Osteoblast (primary cell): ENCODE data around the gene ATMIN. TPM values are rescaled to one million over a fixed set of nuclear protein-coding genes. Genes with fewer than 3 reads are reported as not detected.
A peak's percentile ranks its signal among the peaks of the same experiment; 100 is the strongest.

Experiments used
- DNase-seq: peaks from one replicate; pipeline ENCODE4 v3.0.0; 2011; ENCODE audit warnings: low spot score, mixed read lengths; ENCODE audit not compliant: insufficient read length; ENCODE audit errors: missing footprints
- H2AFZ ChIP-seq: 2 replicates; pipeline ENCODE4 v1.6.0; 2011; ENCODE audit warnings: mild to moderate bottlenecking, low read length
- H3K27ac ChIP-seq: 2 replicates; pipeline ENCODE4 v1.5.1; 2011; ENCODE audit warnings: mild to moderate bottlenecking, low read depth, low read length, moderate library complexity
- H3K27me3 ChIP-seq: 2 replicates; pipeline ENCODE4 v1.6.0; 2012; ENCODE audit warnings: mild to moderate bottlenecking, control low read depth, inconsistent platforms, low read length, moderate library complexity; ENCODE audit not compliant: insufficient read depth
- H3K36me3 ChIP-seq: 2 replicates; pipeline ENCODE4 v1.5.1; 2011; ENCODE audit warnings: mild to moderate bottlenecking, low read length, control low read depth, moderate library complexity; ENCODE audit not compliant: insufficient read depth
- H3K4me1 ChIP-seq: 2 replicates; pipeline ENCODE4 v1.5.1; 2011; ENCODE audit warnings: mild to moderate bottlenecking, low read length, control low read depth, moderate library complexity; ENCODE audit not compliant: insufficient read depth
- H3K4me2 ChIP-seq: 2 replicates; pipeline ENCODE4 v1.6.0; 2011; ENCODE audit warnings: mild to moderate bottlenecking, low read length; ENCODE audit not compliant: insufficient read depth
- H3K4me3 ChIP-seq: fragments of 200-600 bp; sonication (generic); 3 replicates; pipeline ENCODE4 v1.5.1; 2012; ENCODE audit warnings: mild to moderate bottlenecking, low read length, inconsistent platforms; ENCODE audit not compliant: insufficient read depth
- H3K79me2 ChIP-seq: 2 replicates; pipeline ENCODE4 v1.6.0; 2012; ENCODE audit warnings: mild to moderate bottlenecking, low read length, control low read depth, inconsistent platforms; ENCODE audit not compliant: insufficient read depth
- H3K9me3 ChIP-seq: 2 replicates; pipeline ENCODE4 v1.5.1; 2011; ENCODE audit warnings: low read depth, low read length, control low read depth
- H4K20me1 ChIP-seq: 2 replicates; pipeline ENCODE4 v1.6.0; 2012; ENCODE audit warnings: mild to moderate bottlenecking, low read length, control low read depth; ENCODE audit not compliant: insufficient read depth
- total RNA-seq: library from RNA; depleted of rRNA; stranded (reverse); fragments of >200 nt; gene quantifications from 2 replicates; pipeline ENCODE4 v1.2.3, GENCODE V29; 2012
- TF ChIP-seq, protein P1 (sequence below): IDR thresholded peaks from 2 replicates; pipeline ENCODE4 v1.5.1; 2011; ENCODE audit warnings: mild to moderate bottlenecking, low read depth, low read length, moderate library complexity; ENCODE audit errors: extremely low read depth

The ATMIN gene
- total RNA-seq, 1 donor, result 61.2 TPM

DNA sequence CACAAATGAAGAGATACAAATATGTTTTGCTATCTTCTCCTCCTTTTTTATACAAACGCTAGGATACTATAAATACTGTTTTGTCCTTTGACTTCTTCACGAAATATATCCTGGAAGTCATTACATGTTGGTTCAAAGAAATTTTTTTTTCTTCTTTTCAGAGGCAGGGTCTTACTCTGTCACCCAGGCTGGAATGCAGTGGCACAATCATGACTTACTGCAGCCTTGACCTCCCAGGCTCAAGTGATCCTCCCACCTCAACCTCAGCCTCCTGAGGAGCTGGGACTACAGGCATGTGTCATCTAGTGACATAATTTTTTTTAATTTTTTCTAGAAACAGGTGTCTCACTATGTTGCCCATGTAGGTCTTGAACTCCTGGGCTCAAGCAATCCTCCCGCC lies 45.1 kb upstream of the ATMIN start:
- no peaks in the 10 kb centered on the region for H4K20me1 ChIP-seq
- peaks cover 71% of the 10 kb centered on the region for H3K79me2 ChIP-seq
- TF ChIP-seq, protein P1, sequence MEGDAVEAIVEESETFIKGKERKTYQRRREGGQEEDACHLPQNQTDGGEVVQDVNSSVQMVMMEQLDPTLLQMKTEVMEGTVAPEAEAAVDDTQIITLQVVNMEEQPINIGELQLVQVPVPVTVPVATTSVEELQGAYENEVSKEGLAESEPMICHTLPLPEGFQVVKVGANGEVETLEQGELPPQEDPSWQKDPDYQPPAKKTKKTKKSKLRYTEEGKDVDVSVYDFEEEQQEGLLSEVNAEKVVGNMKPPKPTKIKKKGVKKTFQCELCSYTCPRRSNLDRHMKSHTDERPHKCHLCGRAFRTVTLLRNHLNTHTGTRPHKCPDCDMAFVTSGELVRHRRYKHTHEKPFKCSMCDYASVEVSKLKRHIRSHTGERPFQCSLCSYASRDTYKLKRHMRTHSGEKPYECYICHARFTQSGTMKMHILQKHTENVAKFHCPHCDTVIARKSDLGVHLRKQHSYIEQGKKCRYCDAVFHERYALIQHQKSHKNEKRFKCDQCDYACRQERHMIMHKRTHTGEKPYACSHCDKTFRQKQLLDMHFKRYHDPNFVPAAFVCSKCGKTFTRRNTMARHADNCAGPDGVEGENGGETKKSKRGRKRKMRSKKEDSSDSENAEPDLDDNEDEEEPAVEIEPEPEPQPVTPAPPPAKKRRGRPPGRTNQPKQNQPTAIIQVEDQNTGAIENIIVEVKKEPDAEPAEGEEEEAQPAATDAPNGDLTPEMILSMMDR, result no peak
- H3K27ac ChIP-seq, result no peak overlapping the region
- H3K9me3 ChIP-seq, result no peaks in the 10 kb centered on the region
- H3K27me3 ChIP-seq, result no peaks in the 10 kb centered on the region
- no peak overlapping the region for H2AFZ ChIP-seq
- no peak overlapping the region for H3K4me3 ChIP-seq
- H3K36me3 ChIP-seq, result no peaks in the 10 kb centered on the region
- no peak overlapping the region for H3K4me2 ChIP-seq
- DNase-seq, result no peak
- peaks cover 43% of the 10 kb centered on the region for H3K4me1 ChIP-seq

DNA sequence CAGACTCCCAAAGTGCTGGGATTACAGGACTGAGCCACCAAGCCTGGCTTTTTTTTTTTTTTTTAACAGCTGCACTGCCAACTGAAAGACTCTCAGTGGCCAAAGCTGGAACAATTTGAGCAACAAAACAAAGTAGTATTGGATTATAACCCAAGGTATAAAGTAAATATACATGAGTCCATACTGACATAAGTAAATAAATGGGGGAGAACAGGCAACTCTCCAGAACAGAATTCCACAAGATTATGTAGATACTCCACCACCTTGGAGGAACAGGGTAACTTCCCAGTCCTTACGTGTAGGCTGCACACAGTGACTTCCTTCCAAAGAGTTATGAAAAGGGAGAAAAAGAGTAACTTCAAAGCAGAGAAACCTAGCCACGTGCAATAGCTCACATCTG lies 44.7 kb upstream of the ATMIN start:
- no peaks in the 10 kb centered on the region for H3K36me3 ChIP-seq
- H3K4me3 ChIP-seq, result no peak overlapping the region
- H3K27ac ChIP-seq, result no peak overlapping the region
- no peaks in the 10 kb centered on the region for H3K27me3 ChIP-seq
- TF ChIP-seq, protein P1, result no peak
- H3K9me3 ChIP-seq, result no peaks in the 10 kb centered on the region
- H3K79me2 ChIP-seq, result peaks cover 71% of the 10 kb centered on the region
- H3K4me2 ChIP-seq, result no peak overlapping the region
- no peak for DNase-seq
- H4K20me1 ChIP-seq, result no peaks in the 10 kb centered on the region
- H3K4me1 ChIP-seq, result peaks cover 43% of the 10 kb centered on the region
- H2AFZ ChIP-seq, result no peak overlapping the region

DNA sequence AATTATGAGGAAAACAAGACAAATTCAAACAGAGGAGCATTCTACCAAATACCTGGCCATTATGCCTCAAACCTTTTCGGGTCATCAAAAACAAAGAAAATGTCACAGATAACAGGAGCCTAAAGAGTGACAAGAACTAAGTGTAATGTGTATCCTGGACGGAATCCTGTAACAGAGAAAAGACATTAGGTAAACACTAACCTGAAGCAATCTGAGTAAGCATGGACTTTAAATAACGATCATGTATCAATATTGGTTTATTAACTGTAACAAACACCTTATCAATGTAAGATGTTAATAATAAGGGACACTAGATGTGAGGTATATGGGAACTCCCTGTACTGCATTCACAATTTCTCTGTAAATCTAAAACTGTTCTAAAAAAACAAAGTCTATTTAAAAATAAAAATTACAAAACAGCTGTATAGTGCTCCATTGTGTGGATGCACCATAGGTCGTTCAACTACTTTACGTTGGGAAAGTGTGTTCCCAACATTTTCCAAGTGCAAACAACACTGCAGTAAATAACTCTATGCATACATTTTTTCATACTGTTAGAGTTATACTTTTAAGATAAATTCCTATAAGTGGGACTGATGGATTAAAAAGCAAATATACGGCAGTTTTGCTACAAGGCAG lies 43.7 kb upstream of the ATMIN start:
- no peak overlapping the region for H3K4me2 ChIP-seq
- TF ChIP-seq, protein P1, result no peak

DNA sequence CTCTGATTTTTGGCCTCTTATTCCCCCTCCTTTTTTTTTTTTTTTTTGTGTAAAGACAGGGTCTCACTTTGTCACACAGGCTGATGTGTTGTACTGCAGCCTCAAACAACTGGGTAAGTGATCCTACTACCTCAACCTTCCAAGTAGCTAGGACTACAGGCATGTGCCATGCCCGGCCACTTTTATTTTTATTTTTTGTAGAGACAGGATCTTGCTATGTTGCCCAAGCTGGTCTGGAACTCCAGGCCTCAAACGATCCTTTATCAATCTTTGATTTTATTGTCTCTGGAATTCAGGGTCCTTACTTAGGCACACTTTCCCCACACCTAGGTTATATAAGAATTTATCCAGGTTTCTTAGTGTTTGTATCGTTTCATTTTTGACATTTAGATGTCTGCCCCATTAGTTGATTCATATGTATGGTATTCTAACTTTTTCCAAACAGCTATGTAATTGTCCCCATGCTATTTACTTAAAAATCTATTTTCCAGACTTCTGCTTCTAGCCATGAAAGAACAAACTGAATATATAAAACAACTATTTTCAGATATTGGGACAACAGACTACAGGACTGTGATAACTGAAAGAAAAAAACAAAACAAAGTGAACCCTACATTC lies 42.9 kb upstream of the ATMIN start:
- no peaks in the 10 kb centered on the region for H3K27me3 ChIP-seq
- peak overlapping the region; percentile 71 for H3K4me2 ChIP-seq
- no peaks in the 10 kb centered on the region for H4K20me1 ChIP-seq
- no peaks in the 10 kb centered on the region for H3K36me3 ChIP-seq
- TF ChIP-seq, protein P1, result no peak
- peak overlapping the region; percentile 83 for H3K27ac ChIP-seq
- peaks cover 50% of the 10 kb centered on the region for H3K4me1 ChIP-seq
- no peak for DNase-seq
- H3K4me3 ChIP-seq, result peak overlapping the region; percentile 36
- H3K79me2 ChIP-seq, result peaks cover 72% of the 10 kb centered on the region
- H2AFZ ChIP-seq, result no peak overlapping the region
- no peaks in the 10 kb centered on the region for H3K9me3 ChIP-seq

More for the DNA sequence above, 43.7 kb upstream of the ATMIN start:
- H3K9me3 ChIP-seq, result no peaks in the 10 kb centered on the region
- no peak overlapping the region for H3K4me3 ChIP-seq
- DNase-seq, result no peak
- no peaks in the 10 kb centered on the region for H3K36me3 ChIP-seq
- no peaks in the 10 kb centered on the region for H3K27me3 ChIP-seq
- H3K4me1 ChIP-seq, result peaks cover 43% of the 10 kb centered on the region
- peak overlapping the region; percentile 83 for H3K27ac ChIP-seq
- H2AFZ ChIP-seq, result no peak overlapping the region
- H4K20me1 ChIP-seq, result no peaks in the 10 kb centered on the region
- H3K79me2 ChIP-seq, result peaks cover 70% of the 10 kb centered on the region
